H1 (cell line): ENCODE data around the gene DOCK10. TPM values are rescaled to one million over a fixed set of nuclear protein-coding genes. Genes with fewer than 3 reads are reported as not detected.

Source experiments
- microRNA-seq, 2 experiments: library from miRNA; unstranded; fragments of <30 nt; microRNA quantifications; one replicate each; pipeline versions ENCODE4 to v1.2.0, GENCODE V29; 2016 to 2020; ENCODE audit warnings: borderline microRNAs expressed in 2 of 2, borderline number of aligned reads in 2 of 2, borderline replicate concordance in 1 of 2
- polyA plus RNA-seq, 7 experiments: library from polyadenylated mRNA; depleted of rRNA in 3 of 7; stranded (reverse) in 5 of 7; unstranded in 2 of 7; fragments of >200 nt in 5 of 7; fragments of 200-250 nt in 2 of 7; gene quantifications; 1 replicate in 5 of 7; 2 replicates in 1 of 7; 4 replicates in 1 of 7; pipeline versions ENCODE4 v1.2.1 to v1.2.3, GENCODE V29; 2011 to 2013; ENCODE audit warnings: missing spikeins in 2 of 7, mixed read lengths in 2 of 7
- small RNA-seq: library from polyadenylated mRNA; stranded (forward); fragments of <200 nt; extraction: miRNeasy Mini kit (QIAGEN cat#:217004); gene quantifications from one replicate; pipeline ENCODE3, GENCODE V24; 2013; ENCODE audit not compliant: insufficient read depth
- total RNA-seq: library from RNA; stranded (reverse); fragmentation: NEBNext Ultra II Directional; extraction: Animal tissue kit (Norgen Biotek cat#: 25700); gene quantifications from 2 replicates; pipeline ENCODE4 v1.2.1, GENCODE V29; 2021

The DOCK10 gene
- total and polyA plus RNA-seq, 2 of the 8 experiments (the other 6 are each of a cell fraction or from before 2014, with no cell fraction given), result 0.33 to 1.6 TPM

Small RNAs within 50 kb of the gene (microRNA-seq; reads per million reads assigned to microRNA genes)
- 0 reads per million in 2 experiments for gene MIR4439

Small RNAs within 50 kb of the gene (small RNA-seq; reads per million reads assigned to genes)
- not detected for gene MIR4439
